Measurements from ENCODE around the gene VAT1L. TPM values are rescaled to one million over a fixed set of nuclear protein-coding genes. Genes with fewer than 3 reads are reported as not detected.

VAT1L gene
- total RNA-seq, 1 donor from 2014 or later, result not detected

GRCh38 chr16:77905374-77905920 lies 117.1 kb downstream of the VAT1L start:
- intact Hi-C loops (cut with micrococcal nuclease), result no loop called here

GRCh38 chr16:77910021-77910420 lies 121.7 kb downstream of the VAT1L start:
- intact Hi-C loops (cut with micrococcal nuclease), result no loop called here

- intact Hi-C loops (cut with micrococcal nuclease), result no loop called here
Observed at GRCh38 chr16:77912617-77913016, 124.3 kb downstream of the VAT1L start.

- intact Hi-C loops (cut with micrococcal nuclease), result no loop called here
Observed at GRCh38 chr16:77913738-77914253, 125.4 kb downstream of the VAT1L start.

- intact Hi-C loops (cut with micrococcal nuclease), result no loop called here
Observed at GRCh38 chr16:77916111-77916510, 127.7 kb downstream of the VAT1L start.

GRCh38 chr16:77917971-77918370 lies 129.6 kb downstream of the VAT1L start:
- intact Hi-C loops (cut with micrococcal nuclease), result no loop called here

- intact Hi-C loops (cut with micrococcal nuclease), result no loop called here
Observed at GRCh38 chr16:77918809-77919707, 130.7 kb downstream of the VAT1L start.

GRCh38 chr16:77919761-77920415 lies 131.5 kb downstream of the VAT1L start:
- intact Hi-C loops (cut with micrococcal nuclease), result no loop called here

GRCh38 chr16:77920984-77921383 lies 132.6 kb downstream of the VAT1L start:
- intact Hi-C loops (cut with micrococcal nuclease), result no loop called here

- intact Hi-C loops (cut with micrococcal nuclease), result no loop called here
Observed at GRCh38 chr16:77922228-77922754, 133.9 kb downstream of the VAT1L start.

- intact Hi-C loops (cut with micrococcal nuclease), result no loop called here
Observed at GRCh38 chr16:77925531-77925930, 137.2 kb downstream of the VAT1L start.

- intact Hi-C loops (cut with micrococcal nuclease), result no loop called here
Observed at GRCh38 chr16:77928096-77928495, 139.7 kb downstream of the VAT1L start.

GRCh38 chr16:77929004-77929403 lies 140.6 kb downstream of the VAT1L start:
- intact Hi-C loops (cut with micrococcal nuclease), result no loop called here

GRCh38 chr16:77931058-77931457 lies 142.7 kb downstream of the VAT1L start:
- intact Hi-C loops (cut with micrococcal nuclease), result no loop called here

- intact Hi-C loops (cut with micrococcal nuclease), result no loop called here
Observed at GRCh38 chr16:77937473-77938149, 149.2 kb downstream of the VAT1L start.

- intact Hi-C loops (cut with micrococcal nuclease), result no loop called here
Observed at GRCh38 chr16:77938913-77939312, 150.5 kb downstream of the VAT1L start.

- intact Hi-C loops (cut with micrococcal nuclease), result no loop called here
Observed at GRCh38 chr16:77939968-77940367, 151.6 kb downstream of the VAT1L start.

GRCh38 chr16:77943801-77944200 lies 155.4 kb downstream of the VAT1L start:
- intact Hi-C loops (cut with micrococcal nuclease), result no loop called here

GRCh38 chr16:77944631-77945030 lies 156.3 kb downstream of the VAT1L start:
- intact Hi-C loops (cut with micrococcal nuclease), result no loop called here

- intact Hi-C loops (cut with micrococcal nuclease), result no loop called here
Observed at GRCh38 chr16:77945126-77945525, 156.8 kb downstream of the VAT1L start.

GRCh38 chr16:77946823-77947222 lies 158.5 kb downstream of the VAT1L start:
- intact Hi-C loops (cut with micrococcal nuclease), result no loop called here

All from T-helper 1 cell treated with Interleukin-12 subunit alpha and Interleukin-12 subunit beta and Interleukin-4 antibody, amounts not matched to agents 30 ng/mL and 1 ng/mL, for 36 hours (primary cell).